Prostate gland (tissue), 2 donors: ENCODE results near the gene GNB5. TPM values are rescaled to one million over a fixed set of nuclear protein-coding genes. Genes with fewer than 3 reads are reported as not detected.

Experiments
- DNase-seq: peaks from one replicate; pipeline ENCODE4 v3.0.0-alpha.2; 2019; ENCODE audit warnings: low spot score
- H3K27ac ChIP-seq, 2 donors: fragments of 200-600 bp; sonication (generic); 2 replicates each; pipeline ENCODE4 v1.5.1; 2017 to 2019
- H3K27me3 ChIP-seq: fragments of 200-600 bp; sonication (generic); replicated peaks from 2 replicates; pipeline ENCODE4 v1.5.1; 2019; ENCODE audit not compliant: insufficient read depth
- H3K36me3 ChIP-seq, 2 donors: fragments of 200-600 bp; sonication (generic); 1 replicate in 1 of 2; 2 replicates in 1 of 2; pipeline versions ENCODE4 v1.5.1 to v1.8.1; 2017 to 2019
- H3K4me1 ChIP-seq: fragments of 200-600 bp; sonication (generic); replicated peaks from 2 replicates; pipeline ENCODE4 v1.5.1; 2019
- H3K4me3 ChIP-seq, 2 donors: fragments of 200-600 bp; sonication (generic); 2 replicates each; pipeline ENCODE4 v1.5.1; 2017 to 2019
- H3K9me3 ChIP-seq: fragments of 200-600 bp; sonication (generic); 2 replicates; pipeline ENCODE4 v1.5.1; 2017
- POLR2A ChIP-seq: fragments of 450-650 bp; IDR thresholded peaks from one replicate; pipeline ENCODE4 v1.6.1; 2016; ENCODE audit warnings: antibody characterized with exemption, mild to moderate bottlenecking
- POLR2AphosphoS5 ChIP-seq: sonication (generic); formaldehyde crosslinking; IDR thresholded peaks from one replicate; pipeline ENCODE4 v1.6.1; 2017; ENCODE audit warnings: antibody characterized with exemption
- WGBS: methylation state at CpG from one replicate; pipeline ENCODE4 v1.1.5; 2018; 5-methylcytosine and 5-hydroxymethylcytosine counted together
- intact Hi-C: fragments of 100-400 bp; cut with DNase I; formaldehyde crosslinking; loops from one replicate; pipeline ENCODE4 v1.14.2; 2022
- total RNA-seq, 2 donors: library from RNA; depleted of rRNA; stranded (reverse); fragments of >200 nt; gene quantifications; one replicate each; pipeline ENCODE4 v1.1.0, GENCODE V29; 2016
- TF ChIP-seq, protein P1 (sequence below), 4 experiments: fragments of 200-600 bp in 2 of 4; fragments of 450-650 bp in 2 of 4; sonication (generic) in 2 of 4; IDR thresholded peaks; 1 replicate in 3 of 4; 2 replicates in 1 of 4; pipeline ENCODE4 v1.5.1; 2016 to 2019; ENCODE audit warnings: antibody characterized with exemption in 4 of 4, mild to moderate bottlenecking in 2 of 4, moderate library complexity in 2 of 4

The GNB5 gene
- total RNA-seq, 2 donors from 2014 or later, result 23.3 to 85.7 TPM

DNA sequence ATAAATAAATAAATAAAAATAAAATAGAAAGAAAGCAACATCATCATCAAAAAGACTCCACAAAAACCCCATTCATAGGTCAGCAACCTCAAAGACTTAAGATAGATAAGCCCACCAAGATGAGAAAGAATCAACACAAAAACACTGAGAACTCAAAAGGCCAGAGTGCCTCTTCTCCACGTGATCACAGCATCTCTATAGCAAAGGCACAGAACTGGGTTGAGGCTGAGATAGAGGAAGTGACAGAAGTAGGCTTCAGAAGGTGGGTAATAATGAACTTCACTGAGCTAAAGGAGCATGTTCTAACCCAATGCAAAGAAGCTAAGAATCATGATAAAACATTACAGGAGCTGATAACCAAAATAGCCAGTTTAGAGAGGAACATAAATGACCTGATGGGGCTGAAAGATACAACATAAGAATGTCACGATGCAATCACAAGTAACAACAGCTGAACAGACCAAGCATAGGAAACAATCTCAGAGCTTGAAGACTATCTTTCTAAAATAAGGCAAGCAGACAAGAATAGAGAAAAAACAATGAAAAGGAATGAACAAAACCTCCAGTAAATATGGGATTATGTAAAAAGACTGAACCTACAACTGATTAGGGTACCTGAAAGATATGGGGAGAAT is 26.4 kb downstream of the GNB5 start:
- WGBS, result 92% methylated on average over 2 of the region's 2 CpGs
- H3K4me3 ChIP-seq, result no peak overlapping the region
- H3K36me3 ChIP-seq, result no peaks in the 10 kb centered on the region
- TF ChIP-seq POLR2A, result no peak
- TF ChIP-seq, protein P1, sequence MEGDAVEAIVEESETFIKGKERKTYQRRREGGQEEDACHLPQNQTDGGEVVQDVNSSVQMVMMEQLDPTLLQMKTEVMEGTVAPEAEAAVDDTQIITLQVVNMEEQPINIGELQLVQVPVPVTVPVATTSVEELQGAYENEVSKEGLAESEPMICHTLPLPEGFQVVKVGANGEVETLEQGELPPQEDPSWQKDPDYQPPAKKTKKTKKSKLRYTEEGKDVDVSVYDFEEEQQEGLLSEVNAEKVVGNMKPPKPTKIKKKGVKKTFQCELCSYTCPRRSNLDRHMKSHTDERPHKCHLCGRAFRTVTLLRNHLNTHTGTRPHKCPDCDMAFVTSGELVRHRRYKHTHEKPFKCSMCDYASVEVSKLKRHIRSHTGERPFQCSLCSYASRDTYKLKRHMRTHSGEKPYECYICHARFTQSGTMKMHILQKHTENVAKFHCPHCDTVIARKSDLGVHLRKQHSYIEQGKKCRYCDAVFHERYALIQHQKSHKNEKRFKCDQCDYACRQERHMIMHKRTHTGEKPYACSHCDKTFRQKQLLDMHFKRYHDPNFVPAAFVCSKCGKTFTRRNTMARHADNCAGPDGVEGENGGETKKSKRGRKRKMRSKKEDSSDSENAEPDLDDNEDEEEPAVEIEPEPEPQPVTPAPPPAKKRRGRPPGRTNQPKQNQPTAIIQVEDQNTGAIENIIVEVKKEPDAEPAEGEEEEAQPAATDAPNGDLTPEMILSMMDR (IDR thresholded peaks at IDR 0.05), result no peak
- no peak for TF ChIP-seq POLR2AphosphoS5
- H3K9me3 ChIP-seq, result no peaks in the 10 kb centered on the region
- no peaks in the 10 kb centered on the region for H3K27me3 ChIP-seq
- intact Hi-C loops, result no loop called here
- no peak for DNase-seq
- H3K4me1 ChIP-seq, result no peaks in the 10 kb centered on the region
- H3K27ac ChIP-seq, result no peak overlapping the region

DNA sequence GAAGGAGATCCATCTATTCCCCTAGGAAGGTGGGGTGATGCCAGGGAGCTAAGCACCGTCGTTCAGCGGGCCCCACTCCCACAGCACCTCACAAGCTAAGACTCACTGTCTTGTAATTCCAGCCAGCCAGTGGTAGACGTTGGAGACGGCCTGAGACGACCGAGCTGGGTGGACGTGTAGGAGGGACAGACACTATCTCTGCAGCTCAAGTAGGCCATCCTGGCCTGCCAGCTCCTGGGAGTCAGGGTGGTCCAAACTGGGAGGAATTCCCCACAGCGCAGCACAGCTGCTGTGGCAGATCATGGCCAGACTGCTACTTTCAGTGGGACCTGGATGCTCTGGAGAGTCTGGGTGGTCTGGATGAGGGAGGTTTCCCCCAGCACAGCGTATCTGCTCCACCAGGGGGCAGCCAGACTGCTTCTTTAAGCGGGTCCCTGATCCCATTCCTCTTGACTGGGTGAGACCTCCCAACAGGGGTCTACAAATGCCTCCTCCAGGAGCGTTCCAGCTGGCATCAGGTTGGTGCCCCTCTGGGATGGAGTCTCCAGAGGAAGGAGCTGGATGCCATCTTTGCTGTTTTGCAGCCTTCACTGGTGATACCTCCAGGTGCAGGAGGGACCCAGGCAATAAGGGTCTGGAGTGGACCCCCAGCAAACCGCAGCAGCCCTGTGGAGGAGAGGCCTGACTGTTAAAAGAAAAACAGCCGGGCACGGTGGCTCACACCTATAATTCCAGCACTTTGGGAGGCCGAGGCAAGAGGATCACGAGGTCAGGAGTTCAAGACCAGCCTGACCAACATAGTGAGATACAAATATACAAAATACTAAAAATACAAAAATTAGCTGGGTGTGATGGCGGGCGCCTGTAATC is 27.6 kb downstream of the GNB5 start:
- TF ChIP-seq POLR2A (no peak), POLR2AphosphoS5 (no peak)
- TF ChIP-seq, protein P1 (IDR thresholded peaks at IDR 0.05), result no peak
- Histone ChIP-seq H3K27ac (no peak overlapping the region), H3K9me3 (no peaks in the 10 kb centered on the region), H3K27me3 (no peaks in the 10 kb centered on the region), H3K36me3 (no peaks in the 10 kb centered on the region), H3K4me3 (no peak overlapping the region), H3K4me1 (no peaks in the 10 kb centered on the region)
- no peak for DNase-seq
- 90% methylated on average over 19 of the region's 19 CpGs for WGBS
- intact Hi-C loops, result no loop called here

DNA sequence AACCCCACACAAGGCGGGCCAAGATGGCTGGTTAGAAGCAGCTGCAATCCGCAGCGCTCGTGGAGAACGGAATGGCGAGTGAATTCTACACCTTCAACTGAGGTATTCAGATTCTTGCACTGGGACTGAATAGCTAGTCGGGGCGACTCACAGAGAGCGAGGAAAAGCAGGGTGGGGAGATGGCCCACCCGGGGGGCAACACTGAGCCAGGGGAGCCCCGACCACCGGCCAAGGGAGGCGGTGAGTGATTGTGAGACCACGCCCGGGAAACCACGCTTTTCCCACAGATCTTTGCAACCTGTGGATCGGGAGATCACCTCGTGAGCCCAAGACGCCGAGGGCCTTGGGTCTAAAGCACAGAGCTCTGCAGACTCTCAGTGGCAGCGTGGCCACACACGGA is 28.3 kb downstream of the GNB5 start:
- Histone ChIP-seq H3K4me3 (no peak overlapping the region), H3K9me3 (no peaks in the 10 kb centered on the region), H3K27me3 (no peaks in the 10 kb centered on the region), H3K4me1 (no peaks in the 10 kb centered on the region), H3K36me3 (no peaks in the 10 kb centered on the region), H3K27ac (no peak overlapping the region)
- no peak for TF ChIP-seq POLR2AphosphoS5
- TF ChIP-seq, protein P1 (IDR thresholded peaks at IDR 0.05), result no peak
- no peak for TF ChIP-seq POLR2A
- 92% methylated on average over 22 of the region's 22 CpGs for WGBS
- DNase-seq, result no peak
- intact Hi-C loops, result no loop called here

DNA sequence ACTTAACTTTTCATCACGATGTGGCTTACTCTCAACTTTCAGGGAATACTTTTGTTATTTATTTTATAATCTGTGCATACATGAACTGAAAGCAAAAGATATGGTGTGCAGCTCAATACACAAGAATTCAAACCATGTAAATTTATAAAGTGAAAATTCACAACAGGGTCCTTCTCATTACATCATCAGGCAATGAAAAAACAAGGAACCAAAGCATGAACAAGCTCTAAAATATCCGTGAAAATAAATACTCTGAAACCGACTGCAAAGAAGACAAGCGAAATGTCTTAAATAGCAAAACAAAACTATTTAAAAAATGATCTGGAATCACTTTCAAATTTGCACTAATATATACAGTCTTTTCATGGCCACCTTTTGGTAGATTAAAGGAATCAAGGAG is 28.9 kb downstream of the GNB5 start:
- Histone ChIP-seq H3K9me3 (no peaks in the 10 kb centered on the region), H3K27ac (no peak overlapping the region), H3K27me3 (no peaks in the 10 kb centered on the region), H3K4me1 (no peaks in the 10 kb centered on the region), H3K36me3 (no peaks in the 10 kb centered on the region), H3K4me3 (no peak overlapping the region)
- no peak for DNase-seq
- intact Hi-C loops, result no loop called here
- WGBS, result 84% methylated on average over 4 of the region's 4 CpGs
- TF ChIP-seq POLR2AphosphoS5 (no peak), POLR2A (no peak)
- TF ChIP-seq, protein P1 (IDR thresholded peaks at IDR 0.05), result no peak
